Kidney epithelial cell (primary cell): ENCODE data around the gene UBE2G1. TPM values are rescaled to one million over a fixed set of nuclear protein-coding genes. Genes with fewer than 3 reads are reported as not detected.

Experiments
- DNase-seq: peaks from one replicate; pipeline ENCODE4 v3.0.0-alpha.2; 2010; ENCODE audit warnings: low read depth
- H3K27me3 ChIP-seq: 2 replicates; pipeline ENCODE4 v1.6.0; 2011; ENCODE audit warnings: low read length; ENCODE audit not compliant: control insufficient read depth, insufficient read depth
- H3K36me3 ChIP-seq: 2 replicates; pipeline ENCODE4 v1.5.1; 2011; ENCODE audit warnings: low read length; ENCODE audit not compliant: control insufficient read depth, insufficient read depth
- H3K4me3 ChIP-seq: 2 replicates; pipeline ENCODE4 v1.5.1; 2011; ENCODE audit warnings: low read depth, mild to moderate bottlenecking, control low read depth, low read length
- total RNA-seq: library from RNA; depleted of rRNA; stranded (reverse); fragments of >200 nt; gene quantifications from 2 replicates; pipeline ENCODE4 v1.2.3, GENCODE V29; 2015
- TF ChIP-seq, protein P1 (sequence below): IDR thresholded peaks from 2 replicates; pipeline ENCODE4 v1.5.1; 2011; ENCODE audit warnings: mild to moderate bottlenecking, moderate library complexity, low read length, control low read depth, inconsistent platforms; ENCODE audit not compliant: insufficient read depth, poor library complexity, severe bottlenecking

The UBE2G1 gene
- total RNA-seq, 1 donor from 2014 or later = 57.3 TPM

DNA sequence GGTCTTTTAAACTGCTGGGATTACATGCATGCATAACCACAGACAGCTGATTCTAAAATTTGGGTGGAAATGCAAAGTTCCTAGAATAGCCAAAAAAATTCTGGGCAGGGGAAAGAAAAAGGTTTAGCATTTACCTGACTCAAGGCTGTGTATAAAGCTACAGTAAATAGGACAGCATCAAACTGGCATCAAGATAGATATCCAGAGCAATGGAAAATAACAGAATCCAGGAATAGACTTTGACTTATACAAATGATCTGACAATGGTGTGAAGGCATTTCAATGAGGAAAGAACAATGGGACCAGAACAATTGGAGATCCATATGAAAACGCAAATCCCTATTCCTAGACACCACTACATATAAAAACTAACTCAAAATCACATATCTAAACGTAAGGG, 115.6 kb downstream of the UBE2G1 start:
- H3K27me3 ChIP-seq = no peaks in the 10 kb centered on the region
- H3K4me3 ChIP-seq = no peak overlapping the region
- TF ChIP-seq, protein P1, sequence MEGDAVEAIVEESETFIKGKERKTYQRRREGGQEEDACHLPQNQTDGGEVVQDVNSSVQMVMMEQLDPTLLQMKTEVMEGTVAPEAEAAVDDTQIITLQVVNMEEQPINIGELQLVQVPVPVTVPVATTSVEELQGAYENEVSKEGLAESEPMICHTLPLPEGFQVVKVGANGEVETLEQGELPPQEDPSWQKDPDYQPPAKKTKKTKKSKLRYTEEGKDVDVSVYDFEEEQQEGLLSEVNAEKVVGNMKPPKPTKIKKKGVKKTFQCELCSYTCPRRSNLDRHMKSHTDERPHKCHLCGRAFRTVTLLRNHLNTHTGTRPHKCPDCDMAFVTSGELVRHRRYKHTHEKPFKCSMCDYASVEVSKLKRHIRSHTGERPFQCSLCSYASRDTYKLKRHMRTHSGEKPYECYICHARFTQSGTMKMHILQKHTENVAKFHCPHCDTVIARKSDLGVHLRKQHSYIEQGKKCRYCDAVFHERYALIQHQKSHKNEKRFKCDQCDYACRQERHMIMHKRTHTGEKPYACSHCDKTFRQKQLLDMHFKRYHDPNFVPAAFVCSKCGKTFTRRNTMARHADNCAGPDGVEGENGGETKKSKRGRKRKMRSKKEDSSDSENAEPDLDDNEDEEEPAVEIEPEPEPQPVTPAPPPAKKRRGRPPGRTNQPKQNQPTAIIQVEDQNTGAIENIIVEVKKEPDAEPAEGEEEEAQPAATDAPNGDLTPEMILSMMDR = no peak
- H3K36me3 ChIP-seq = no peaks in the 10 kb centered on the region
- no peak for DNase-seq

DNA sequence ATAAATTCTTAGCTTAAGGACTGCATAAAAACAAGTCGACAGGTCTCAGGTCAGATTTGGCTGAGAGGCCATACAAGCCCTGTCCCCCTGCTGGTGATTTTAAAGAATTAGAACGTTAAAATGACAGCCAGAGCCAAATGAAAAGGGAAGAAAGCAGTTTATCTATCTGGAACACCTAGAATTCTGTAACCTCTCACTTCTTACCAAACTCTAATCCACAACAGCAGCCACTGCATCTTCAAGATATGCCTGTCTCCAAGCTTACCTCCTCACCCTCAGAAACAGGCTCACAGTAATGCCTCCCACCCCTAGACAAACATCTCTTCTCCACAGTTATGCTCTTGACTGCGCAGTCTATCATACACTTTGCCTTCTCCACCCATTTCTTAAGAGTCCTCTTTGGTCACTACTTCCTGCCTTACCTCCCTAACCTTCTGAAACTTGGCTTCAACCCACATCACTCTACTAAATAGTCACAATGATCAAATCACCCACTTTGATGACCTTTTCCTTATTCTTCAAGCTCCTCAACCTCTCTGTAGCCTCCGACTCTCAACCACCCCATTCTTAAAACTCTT, 116.9 kb downstream of the UBE2G1 start:
- no peak for DNase-seq
- Histone ChIP-seq H3K27me3 (no peaks in the 10 kb centered on the region), H3K4me3 (no peak overlapping the region), H3K36me3 (no peaks in the 10 kb centered on the region)
- TF ChIP-seq, protein P1 = peak; percentile 52

DNA sequence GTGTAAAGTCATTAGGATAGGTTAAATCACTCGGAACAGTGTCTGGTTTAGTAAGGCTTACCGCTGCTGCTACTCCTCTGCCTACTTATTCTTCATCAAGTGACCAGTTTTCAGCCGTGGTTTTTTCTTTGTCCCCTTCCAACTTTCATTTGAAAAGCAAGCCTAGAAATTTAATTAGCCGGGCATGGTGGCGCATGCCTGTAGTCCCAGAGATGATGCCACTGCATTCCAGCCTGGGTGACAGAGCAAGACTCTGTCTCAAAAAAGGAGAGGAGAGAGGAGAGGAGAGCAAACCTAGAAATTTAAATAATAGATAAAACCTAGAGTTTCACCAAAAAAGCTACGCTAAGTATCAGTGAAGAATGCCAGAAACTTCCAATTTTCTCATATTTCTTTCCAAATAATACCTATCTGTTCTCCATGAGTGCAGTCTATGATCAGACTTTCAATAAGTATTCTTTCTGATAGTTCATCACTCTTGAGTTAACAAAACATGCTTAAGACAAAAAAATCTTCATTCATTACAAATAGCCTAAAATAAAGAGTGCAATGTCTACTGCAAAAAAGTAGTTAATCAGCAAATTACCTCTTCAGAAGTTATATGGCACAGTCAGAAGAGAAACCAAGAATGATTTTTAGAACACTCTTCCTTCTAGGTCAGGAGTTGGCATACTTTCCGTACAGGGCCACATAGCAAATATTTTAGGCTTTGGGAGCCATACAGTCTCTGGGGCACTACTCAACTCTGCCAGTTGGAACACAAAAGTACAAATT, 117.8 kb downstream of the UBE2G1 start:
- TF ChIP-seq, protein P1 = no peak
- DNase-seq = no peak
- no peak overlapping the region for H3K4me3 ChIP-seq
- no peaks in the 10 kb centered on the region for H3K36me3 ChIP-seq
- H3K27me3 ChIP-seq = no peaks in the 10 kb centered on the region

DNA sequence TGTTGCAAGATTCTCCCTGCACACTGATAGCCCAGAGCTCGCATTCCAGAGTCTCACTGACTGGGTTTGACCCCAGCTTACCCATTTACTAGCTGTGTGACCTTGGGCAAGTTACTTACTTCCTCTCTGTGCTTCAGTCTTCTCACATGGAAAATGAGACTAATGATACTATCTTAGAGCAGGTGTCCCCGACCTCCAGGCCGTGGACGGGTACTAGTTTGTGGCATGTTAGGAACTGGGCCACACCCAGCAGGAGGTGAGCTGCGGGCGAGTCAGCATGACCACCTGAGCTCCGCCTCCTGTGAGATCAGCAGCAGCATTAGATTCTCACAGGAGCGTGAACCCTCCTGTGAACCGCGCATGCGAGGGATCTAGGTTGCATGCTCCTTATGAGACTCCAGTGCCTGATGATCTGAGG, 118.5 kb downstream of the UBE2G1 start:
- Histone ChIP-seq H3K4me3 (no peak overlapping the region), H3K36me3 (no peaks in the 10 kb centered on the region), H3K27me3 (no peaks in the 10 kb centered on the region)
- DNase-seq = no peak
- TF ChIP-seq, protein P1 = no peak

DNA sequence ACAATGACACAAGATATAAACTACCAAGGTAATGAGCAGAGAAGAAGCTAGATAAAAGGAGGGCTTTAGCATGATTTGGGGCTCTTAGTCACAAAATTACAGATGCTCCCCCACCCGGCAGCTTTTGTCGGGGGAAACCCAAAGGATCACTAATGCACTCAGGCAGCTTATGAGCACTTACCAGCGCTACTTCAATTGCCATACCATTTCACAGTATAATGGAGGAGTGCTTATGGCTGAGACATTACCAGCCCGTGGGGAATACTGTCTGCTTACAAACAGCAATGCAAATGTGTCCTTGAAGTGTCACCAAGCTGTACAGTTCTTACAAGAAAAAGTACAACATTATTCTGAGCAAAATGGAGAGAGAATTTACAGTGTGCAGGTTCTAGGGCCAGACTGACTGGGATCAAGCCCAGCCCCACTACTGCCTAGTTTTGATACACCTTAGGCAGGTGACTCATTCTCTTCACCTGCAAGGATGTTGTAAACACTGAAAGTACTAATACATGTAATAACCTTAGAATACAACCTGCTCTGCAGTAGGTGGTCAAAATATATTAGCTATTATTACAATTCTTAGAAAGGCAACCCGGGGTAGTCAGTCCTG, 119.0 kb downstream of the UBE2G1 start:
- TF ChIP-seq, protein P1 = no peak
- H3K27me3 ChIP-seq = no peaks in the 10 kb centered on the region
- H3K36me3 ChIP-seq = no peaks in the 10 kb centered on the region
- DNase-seq = no peak
- no peak overlapping the region for H3K4me3 ChIP-seq
